22Rv1 (cell line): ENCODE data around the gene TPI1.

Source experiments
- ZFX ChIP-seq: fragments of 450-650 bp; IDR thresholded peaks from 2 replicates; pipeline ENCODE4 v1.6.1; 2017; ENCODE audit warnings: antibody characterized with exemption, borderline replicate concordance
- TF ChIP-seq, protein P1 (sequence below): fragments of 450-650 bp; IDR thresholded peaks from 2 replicates; pipeline ENCODE4 v1.5.1; 2017; ENCODE audit warnings: mild to moderate bottlenecking

DNA sequence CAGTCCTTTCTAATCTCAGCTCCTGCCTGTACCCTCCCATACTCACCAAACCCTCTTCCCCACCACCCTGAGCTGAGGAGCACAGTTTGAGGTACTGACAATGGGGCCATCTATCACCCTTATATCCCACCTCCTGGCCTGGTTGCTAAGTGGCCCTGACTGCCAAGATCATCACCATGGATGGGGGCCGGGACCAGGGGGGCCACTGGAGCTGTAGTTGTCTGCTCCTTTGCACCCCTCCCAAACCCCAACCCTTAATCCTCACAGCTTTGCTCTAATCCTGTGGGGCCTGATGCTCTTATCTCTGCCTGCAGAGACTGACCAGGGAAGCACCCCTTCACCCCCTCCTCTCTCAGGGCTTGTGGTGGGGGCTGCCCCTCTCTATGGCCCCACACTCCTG lies 27.0 kb upstream of the TPI1 start:
- TF ChIP-seq, protein P1, sequence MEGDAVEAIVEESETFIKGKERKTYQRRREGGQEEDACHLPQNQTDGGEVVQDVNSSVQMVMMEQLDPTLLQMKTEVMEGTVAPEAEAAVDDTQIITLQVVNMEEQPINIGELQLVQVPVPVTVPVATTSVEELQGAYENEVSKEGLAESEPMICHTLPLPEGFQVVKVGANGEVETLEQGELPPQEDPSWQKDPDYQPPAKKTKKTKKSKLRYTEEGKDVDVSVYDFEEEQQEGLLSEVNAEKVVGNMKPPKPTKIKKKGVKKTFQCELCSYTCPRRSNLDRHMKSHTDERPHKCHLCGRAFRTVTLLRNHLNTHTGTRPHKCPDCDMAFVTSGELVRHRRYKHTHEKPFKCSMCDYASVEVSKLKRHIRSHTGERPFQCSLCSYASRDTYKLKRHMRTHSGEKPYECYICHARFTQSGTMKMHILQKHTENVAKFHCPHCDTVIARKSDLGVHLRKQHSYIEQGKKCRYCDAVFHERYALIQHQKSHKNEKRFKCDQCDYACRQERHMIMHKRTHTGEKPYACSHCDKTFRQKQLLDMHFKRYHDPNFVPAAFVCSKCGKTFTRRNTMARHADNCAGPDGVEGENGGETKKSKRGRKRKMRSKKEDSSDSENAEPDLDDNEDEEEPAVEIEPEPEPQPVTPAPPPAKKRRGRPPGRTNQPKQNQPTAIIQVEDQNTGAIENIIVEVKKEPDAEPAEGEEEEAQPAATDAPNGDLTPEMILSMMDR: no peak
- no peak for TF ChIP-seq ZFX
